GM19328 (cell line): ENCODE results near the gene ANXA8.

Source experiments
- ATAC-seq: cut with Tn5 transposase; IDR thresholded peaks from one replicate; pipeline ENCODE4 v1.9.1; 2021; ENCODE audit warnings: mild to moderate bottlenecking, moderate library complexity; ENCODE audit not compliant: unreplicated experiment

ANXA8 gene

DNA sequence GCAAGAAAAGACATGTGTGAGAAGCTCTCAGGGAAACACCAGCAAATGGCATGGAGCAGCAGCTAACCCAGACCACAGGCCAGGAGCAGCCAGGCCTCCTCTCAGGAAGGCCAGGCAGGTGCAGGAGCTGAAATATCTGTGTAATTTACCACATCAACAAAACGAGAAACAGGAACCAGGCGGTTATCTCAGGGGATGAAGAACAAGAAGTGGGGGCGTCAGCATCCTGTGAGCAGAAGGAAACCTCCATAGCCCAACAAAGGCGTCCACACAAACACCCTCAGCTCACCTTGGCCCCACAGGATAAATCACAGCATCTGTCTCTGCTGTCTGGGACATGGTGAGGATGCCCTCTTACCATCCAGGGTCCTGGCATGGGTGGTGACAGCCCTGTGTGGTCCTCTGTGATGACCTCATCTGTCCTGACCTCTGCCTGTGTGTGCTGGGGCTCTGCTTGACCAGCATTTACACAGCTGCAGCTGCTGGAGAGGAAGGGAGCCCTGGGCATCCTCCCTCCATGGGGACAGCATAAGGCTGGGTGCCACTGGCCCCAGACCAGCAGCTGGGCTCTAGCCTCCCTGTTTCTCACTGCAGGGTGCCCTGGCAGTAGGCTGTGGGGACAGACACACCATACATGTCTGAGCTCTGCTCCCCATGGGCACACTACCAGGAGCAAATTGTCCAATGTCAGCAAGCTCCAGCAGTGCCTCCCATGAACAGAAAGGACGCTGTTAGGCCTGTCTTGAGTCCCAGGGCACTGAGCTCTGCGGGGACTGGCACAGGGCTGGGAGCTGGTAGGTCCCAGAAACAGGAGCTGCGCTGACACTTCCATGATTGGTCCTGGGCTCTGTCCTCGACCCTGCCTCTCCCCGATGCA lies 34.6 kb downstream of the ANXA8 start:
- no peak for ATAC-seq

- ATAC-seq = no peak
Observed at GRCh38 chr10:47447705-47448104, 36.2 kb downstream of the ANXA8 start.

GRCh38 chr10:47447209-47447608 lies 36.7 kb downstream of the ANXA8 start:
- ATAC-seq = no peak

DNA sequence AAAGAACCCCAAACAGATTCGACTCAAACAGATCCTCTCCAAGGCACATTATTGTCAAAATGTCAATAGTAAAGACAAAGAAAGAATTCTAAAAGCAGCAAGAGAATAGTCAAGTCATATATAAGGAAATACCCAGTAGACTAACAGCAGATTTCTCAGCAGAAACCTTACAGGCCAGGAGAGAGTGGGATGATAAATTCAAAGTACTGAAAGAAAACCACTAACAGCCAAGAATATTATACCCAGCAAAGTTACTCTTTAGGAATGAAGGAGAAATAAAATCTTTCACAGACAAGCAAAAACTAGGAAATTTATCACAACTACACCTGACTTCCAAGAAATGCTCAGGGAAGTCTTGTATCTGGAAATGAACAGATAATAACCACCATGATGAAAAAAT lies 38.2 kb downstream of the ANXA8 start:
- ATAC-seq = no peak

DNA sequence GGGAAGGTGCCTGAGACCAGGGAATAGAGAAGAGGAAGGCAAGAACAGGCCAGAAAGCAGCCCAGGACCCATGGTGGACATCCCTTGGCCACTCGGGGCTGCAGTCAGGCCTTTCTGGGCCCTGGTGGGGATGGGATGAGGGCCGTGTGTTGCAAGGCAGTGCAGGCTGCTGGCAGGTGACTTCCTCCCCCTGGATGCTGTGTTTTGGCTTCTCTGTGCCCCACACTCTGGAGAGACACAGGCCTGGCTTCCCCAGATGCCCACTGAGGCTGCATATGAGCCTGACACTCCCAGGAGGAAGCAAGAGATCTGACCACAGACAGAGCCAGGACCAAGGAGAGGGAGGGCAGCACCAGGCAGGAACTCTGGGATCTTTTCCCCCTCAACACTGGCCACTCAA lies 39.9 kb downstream of the ANXA8 start:
- ATAC-seq = no peak

GRCh38 chr10:47443145-47443544 lies 40.8 kb downstream of the ANXA8 start:
- no peak for ATAC-seq

DNA sequence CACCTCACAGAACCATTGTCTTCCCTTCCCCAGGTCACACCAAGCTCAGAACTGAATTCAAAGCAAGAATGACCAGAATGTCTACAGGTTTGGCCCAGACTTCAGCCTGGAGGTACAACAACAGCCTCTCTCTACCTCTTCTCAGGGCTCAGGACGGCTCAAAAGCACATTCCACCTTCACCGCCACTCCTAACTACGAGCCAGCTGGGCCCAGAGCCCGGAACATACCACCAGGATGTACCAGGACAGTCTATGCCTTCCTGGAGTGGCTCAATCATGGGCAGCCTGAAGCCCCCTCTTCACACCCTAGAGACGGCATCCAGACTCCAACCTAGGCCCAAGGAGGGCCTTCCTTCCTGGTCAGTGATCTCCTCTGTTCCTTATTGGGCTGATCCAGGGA lies 41.6 kb downstream of the ANXA8 start:
- ATAC-seq = no peak

DNA sequence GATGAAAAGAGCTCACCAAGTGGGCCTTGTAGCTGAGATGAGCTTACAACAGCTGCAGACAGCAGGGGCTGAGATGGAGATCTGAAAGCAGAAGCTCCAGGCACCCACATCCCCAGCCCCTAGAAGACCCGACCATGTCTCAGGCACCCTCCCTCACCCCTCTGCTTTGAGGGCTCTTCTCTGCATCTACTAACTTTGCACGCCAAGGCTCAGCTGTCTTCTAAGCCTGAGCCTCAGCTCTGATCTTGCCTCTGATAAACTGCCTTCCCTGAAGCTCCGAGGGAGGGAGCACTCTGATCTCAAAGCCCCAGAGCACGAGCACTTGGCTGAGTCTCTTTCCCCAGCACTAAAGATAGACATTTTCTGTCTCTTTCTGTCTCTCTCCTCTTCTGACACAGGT lies 42.0 kb downstream of the ANXA8 start:
- ATAC-seq = no peak

- ATAC-seq = no peak
Observed at GRCh38 chr10:47440207-47440606, 43.7 kb downstream of the ANXA8 start.

DNA sequence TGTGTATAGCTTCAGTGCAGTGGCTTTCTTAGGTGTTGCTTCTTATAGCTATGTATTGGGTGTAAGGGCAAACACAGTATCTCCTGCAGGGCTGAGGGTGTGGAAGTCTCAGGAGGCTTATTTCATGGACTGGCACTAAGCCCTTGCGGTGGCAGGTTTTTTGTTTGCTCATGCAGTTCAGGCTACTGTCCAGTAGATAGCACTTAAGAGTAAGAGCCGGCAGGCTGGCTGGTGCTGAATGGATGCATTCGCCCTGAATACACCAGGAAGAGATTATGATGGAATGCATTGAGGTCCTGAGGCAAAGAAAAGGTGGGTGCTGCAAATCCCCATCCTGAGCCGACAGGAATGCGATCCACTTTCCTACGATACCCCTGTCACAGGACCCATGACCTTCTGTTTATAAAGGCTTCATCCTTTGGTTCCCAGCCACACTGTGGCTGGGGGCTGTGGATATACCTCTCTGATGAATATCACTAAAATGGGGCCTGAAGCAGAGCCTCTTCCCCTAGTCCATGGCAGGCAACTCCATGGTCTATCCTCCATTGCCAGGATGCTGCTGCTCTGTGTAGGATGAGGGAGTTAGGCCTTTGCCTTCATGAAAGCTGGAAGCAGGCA lies 44.9 kb downstream of the ANXA8 start:
- ATAC-seq = no peak

DNA sequence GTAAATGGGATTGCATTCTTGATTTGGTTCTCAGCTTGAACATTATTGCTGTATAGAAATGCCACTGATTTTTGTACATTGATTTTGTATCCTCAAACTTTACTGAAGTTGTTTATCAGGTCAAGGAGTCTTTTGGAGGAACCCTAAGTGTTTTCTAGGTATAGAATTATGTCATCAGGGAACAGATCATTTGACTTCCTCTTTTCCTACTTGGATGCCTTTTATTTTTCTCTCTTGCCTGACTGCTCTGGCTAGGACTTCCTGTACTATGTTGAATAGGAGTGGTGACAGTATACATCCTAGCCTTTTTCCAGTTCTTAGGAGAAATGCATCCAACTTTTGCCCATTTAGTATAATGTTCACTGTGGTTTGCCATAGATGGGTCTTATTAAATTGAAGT lies 48.8 kb downstream of the ANXA8 start:
- no peak for ATAC-seq

DNA sequence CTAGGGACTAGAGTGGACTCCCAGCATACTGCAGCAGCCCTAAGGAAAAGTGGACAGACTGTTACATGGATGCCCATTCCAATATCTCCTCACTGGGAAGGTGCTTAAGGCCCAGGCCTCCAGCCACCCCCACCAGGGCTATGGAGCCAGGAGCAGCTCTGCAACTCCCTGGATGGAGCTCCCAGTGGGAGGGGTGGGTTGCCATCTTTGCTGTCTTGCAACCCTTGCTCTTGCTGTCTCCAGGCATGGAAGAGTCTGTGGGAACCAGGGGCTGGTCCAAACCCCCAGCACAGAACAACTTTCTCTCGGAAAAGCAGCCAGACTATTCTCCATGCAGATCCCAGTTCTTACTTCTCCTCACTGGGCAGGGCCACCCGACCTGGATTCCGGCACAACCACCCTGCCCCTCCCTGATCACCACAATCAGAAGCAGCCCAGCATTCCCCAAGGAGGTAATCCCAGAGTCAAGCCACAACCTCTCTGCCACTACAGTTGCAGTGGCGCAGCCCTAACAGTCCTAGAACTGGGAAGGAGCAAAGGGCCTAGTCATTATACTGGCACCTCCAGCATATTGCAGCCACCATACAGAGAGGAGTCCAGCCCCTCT lies 58.0 kb downstream of the ANXA8 start:
- ATAC-seq = no peak

DNA sequence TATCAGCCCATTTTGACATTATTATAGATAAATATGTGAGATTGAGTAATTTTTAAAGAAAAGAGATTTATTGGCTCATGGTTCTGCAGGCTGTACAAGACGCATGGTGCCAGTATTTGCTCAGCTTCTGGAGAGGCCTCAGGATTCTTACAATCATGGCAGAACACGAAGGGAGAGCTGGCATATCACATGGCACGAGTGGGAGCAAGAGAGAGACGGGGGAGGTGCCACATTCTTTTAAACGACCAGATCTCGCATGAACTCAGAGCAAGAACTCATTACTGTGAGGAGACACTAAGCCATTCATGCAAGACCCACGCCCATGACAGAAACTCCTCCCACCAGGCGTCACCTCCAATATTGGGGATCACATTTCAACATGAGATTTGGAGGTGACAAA lies 59.7 kb downstream of the ANXA8 start:
- ATAC-seq = no peak

- no peak for ATAC-seq
Observed at GRCh38 chr10:47423476-47423875, 60.4 kb downstream of the ANXA8 start.

DNA sequence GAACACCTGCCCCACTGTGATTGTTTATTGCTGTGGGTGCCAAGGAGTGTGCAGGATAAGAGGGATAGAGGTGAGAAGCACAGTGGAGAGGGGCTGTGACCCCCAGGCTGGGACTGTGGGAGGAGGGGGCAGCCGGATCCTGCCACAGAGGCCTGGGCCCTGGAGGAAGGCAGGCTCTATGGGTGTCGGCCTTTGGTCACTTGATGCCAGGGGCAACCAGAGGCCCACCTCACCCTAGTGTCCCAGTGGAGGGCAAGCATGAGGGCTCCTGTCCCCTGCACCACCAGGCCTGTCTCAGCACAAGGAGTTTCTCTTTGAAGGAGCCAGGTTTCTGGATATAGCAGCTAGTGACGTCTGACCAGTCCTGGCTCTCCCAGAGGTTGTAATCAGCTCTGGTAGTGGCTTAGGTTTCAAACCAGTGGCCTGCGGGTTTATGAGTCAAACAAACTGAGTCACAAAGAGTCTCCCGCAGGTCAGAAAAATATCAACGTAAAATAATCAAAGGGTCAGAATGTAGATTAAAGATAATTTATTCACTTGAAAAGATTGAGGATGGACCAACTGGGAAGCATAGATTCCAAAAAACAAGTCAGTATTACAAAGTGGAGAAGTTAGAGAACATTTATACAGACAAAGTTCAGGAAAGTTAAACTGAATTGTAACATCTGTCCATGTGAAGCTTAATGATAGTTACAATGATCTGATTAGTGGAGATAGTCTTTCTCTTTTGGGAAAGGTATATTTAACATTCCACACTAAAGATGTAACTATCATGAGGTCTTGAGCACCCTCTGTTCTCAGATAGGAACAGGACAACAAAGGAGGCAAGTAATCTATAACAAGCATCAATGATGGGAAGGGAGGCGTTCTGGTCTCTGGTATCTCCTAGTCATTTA lies 62.6 kb downstream of the ANXA8 start:
- ATAC-seq = no peak

- ATAC-seq = no peak
Observed at GRCh38 chr10:47420305-47421056, 63.4 kb downstream of the ANXA8 start.

- no peak for ATAC-seq
Observed at GRCh38 chr10:47419421-47419820, 64.5 kb downstream of the ANXA8 start.

DNA sequence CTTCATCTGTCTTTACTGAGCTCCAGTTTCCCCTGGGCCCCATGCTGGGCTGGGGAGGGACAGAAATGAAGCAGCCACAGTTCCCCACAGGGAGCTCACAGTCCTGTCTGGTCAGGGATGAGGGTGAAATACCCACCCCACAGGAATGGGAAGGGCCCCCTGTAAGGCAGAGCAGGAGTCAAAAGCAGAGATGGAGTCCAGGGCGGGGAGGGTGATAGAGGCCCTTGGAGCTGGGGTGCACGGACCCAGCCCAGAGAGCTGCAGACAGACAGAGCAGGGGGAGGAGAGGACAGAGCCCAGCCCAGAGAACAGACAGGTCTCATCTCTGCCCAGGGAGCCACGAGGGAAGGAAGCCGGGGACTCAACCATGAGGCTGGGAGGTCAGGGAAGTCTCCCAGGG lies 64.9 kb downstream of the ANXA8 start:
- no peak for ATAC-seq

GRCh38 chr10:47418321-47418720 lies 65.6 kb downstream of the ANXA8 start:
- ATAC-seq = no peak
